22Rv1 (cell line): Measurements from ENCODE around the gene MTA3.

Experiments
- H3K27ac ChIP-seq: fragments of 450-650 bp; 2 replicates; pipeline ENCODE4 v1.5.1; 2017
- CTCF ChIP-seq: fragments of 450-650 bp; IDR thresholded peaks from 2 replicates; pipeline ENCODE4 v1.5.1; 2017; ENCODE audit warnings: mild to moderate bottlenecking
- ZFX ChIP-seq: fragments of 450-650 bp; IDR thresholded peaks from 2 replicates; pipeline ENCODE4 v1.6.1; 2017; ENCODE audit warnings: antibody characterized with exemption, borderline replicate concordance

The MTA3 gene

GRCh38 chr2:42793334-42794270 is 225.2 kb downstream of the MTA3 start:
- H3K27ac ChIP-seq: no peak overlapping the region
- TF ChIP-seq CTCF (no peak), ZFX (no peak)

DNA sequence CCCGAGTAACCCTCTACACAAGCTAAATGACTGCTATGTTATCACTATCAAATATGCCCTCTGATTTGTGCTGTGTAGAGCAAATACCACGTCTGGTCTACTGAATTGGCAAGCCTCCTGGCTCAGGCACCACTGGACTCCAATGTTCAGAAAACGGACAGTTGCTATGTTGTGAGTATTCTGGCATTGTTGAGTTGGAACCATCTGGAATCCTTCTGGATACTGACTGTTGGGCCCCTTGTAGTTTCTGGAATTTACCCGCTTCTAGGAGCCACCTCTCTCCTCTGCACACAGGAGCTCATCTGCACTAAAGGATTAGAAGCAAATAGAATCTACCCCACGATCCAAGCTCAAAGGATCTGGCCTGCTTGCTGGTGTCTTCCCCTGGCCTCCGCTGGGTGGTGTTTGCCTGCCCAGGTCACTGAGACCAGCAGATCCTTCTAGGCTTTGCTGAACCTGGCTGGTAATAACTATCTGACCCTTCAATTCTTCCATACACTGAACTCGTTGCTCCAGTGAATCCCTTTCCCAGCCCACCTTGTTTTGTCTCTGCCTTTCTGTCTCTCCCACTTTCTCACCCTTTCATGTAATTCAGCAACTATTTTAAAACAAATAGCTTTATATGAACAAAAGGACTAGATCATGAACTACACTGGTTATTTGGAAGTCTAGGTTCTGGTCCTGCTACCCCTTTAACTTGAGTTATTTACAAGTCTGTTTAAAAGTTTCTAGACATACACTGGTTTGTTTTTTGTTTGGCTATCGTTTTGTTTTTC is 226.0 kb downstream of the MTA3 start:
- no peak for TF ChIP-seq ZFX
- TF ChIP-seq CTCF: no peak
- H3K27ac ChIP-seq: no peak overlapping the region

- TF ChIP-seq CTCF (no peak), ZFX (no peak)
- no peak overlapping the region for H3K27ac ChIP-seq
Observed at GRCh38 chr2:42795275-42795674, 226.8 kb downstream of the MTA3 start.

- H3K27ac ChIP-seq: no peak overlapping the region
- TF ChIP-seq CTCF: no peak
- no peak for TF ChIP-seq ZFX
Observed at GRCh38 chr2:42795841-42796301, 227.4 kb downstream of the MTA3 start.

- no peak overlapping the region for H3K27ac ChIP-seq
- TF ChIP-seq CTCF (no peak), ZFX (no peak)
Observed at GRCh38 chr2:42796427-42797248, 228.2 kb downstream of the MTA3 start.

- no peak for TF ChIP-seq ZFX
- no peak for TF ChIP-seq CTCF
- H3K27ac ChIP-seq: no peak overlapping the region
Observed at GRCh38 chr2:42797281-42797680, 228.8 kb downstream of the MTA3 start.
